ENCODE measurements around the gene KIF7. TPM values are rescaled to one million over a fixed set of nuclear protein-coding genes. Genes with fewer than 3 reads are reported as not detected.
A peak's percentile ranks its signal among the peaks of the same experiment; 100 is the strongest.

The KIF7 gene
- total RNA-seq, 2 donors from 2014 or later = 0.11 to 0.53 TPM

- H3K27ac Mint-ChIP-seq = no peak overlapping the region
- ATAC-seq (replicated peaks) = no peak
- no peak overlapping the region for H3K4me3 Mint-ChIP-seq
- no peaks in the 10 kb centered on the region for H3K4me1 Mint-ChIP-seq
- no peaks in the 10 kb centered on the region for H3K27me3 Mint-ChIP-seq
- H3K9me3 Mint-ChIP-seq = no peaks in the 10 kb centered on the region
- no peaks in the 10 kb centered on the region for H3K36me3 Mint-ChIP-seq (ENCODE audit: low read depth)
Observed at GRCh38 chr15:89677381-89677780, 22.1 kb upstream of the KIF7 start.

GRCh38 chr15:89675606-89676005, 20.3 kb upstream of the KIF7 start:
- H3K27me3 Mint-ChIP-seq = no peaks in the 10 kb centered on the region
- H3K4me1 Mint-ChIP-seq = no peaks in the 10 kb centered on the region
- no peaks in the 10 kb centered on the region for H3K36me3 Mint-ChIP-seq (ENCODE audit: low read depth)
- no peak overlapping the region for H3K27ac Mint-ChIP-seq
- no peak for ATAC-seq (replicated peaks)
- H3K4me3 Mint-ChIP-seq = no peak overlapping the region
- no peaks in the 10 kb centered on the region for H3K9me3 Mint-ChIP-seq

- H3K9me3 Mint-ChIP-seq = no peaks in the 10 kb centered on the region
- no peaks in the 10 kb centered on the region for H3K4me1 Mint-ChIP-seq
- no peaks in the 10 kb centered on the region for H3K36me3 Mint-ChIP-seq (ENCODE audit: low read depth)
- no peak overlapping the region for H3K27ac Mint-ChIP-seq
- no peak overlapping the region for H3K4me3 Mint-ChIP-seq
- no peaks in the 10 kb centered on the region for H3K27me3 Mint-ChIP-seq
- no peak for ATAC-seq (replicated peaks)
Observed at GRCh38 chr15:89674526-89674925, 19.3 kb upstream of the KIF7 start.

GRCh38 chr15:89673165-89673512, 17.9 kb upstream of the KIF7 start:
- ATAC-seq (replicated peaks) = no peak
- Mint-ChIP-seq H3K36me3 (ENCODE audit: low read depth) (no peaks in the 10 kb centered on the region), H3K4me1 (no peaks in the 10 kb centered on the region), H3K9me3 (no peaks in the 10 kb centered on the region), H3K27me3 (peaks cover under 1% of the 10 kb centered on the region), H3K27ac (no peak overlapping the region), H3K4me3 (no peak overlapping the region)

- no peak for ATAC-seq (replicated peaks)
- Mint-ChIP-seq H3K4me3 (no peak overlapping the region), H3K36me3 (ENCODE audit: low read depth) (no peaks in the 10 kb centered on the region), H3K27ac (no peak overlapping the region), H3K4me1 (no peaks in the 10 kb centered on the region), H3K9me3 (no peaks in the 10 kb centered on the region), H3K27me3 (peaks cover 6% of the 10 kb centered on the region)
Observed at GRCh38 chr15:89672221-89673164, 17.2 kb upstream of the KIF7 start.

- no peak overlapping the region for H3K4me3 Mint-ChIP-seq
- H3K27ac Mint-ChIP-seq = peak overlapping the region; percentile 7
- no peak for ATAC-seq (replicated peaks)
- H3K27me3 Mint-ChIP-seq = peaks cover 8% of the 10 kb centered on the region
- no peaks in the 10 kb centered on the region for H3K9me3 Mint-ChIP-seq
- no peaks in the 10 kb centered on the region for H3K36me3 Mint-ChIP-seq (ENCODE audit: low read depth)
- no peaks in the 10 kb centered on the region for H3K4me1 Mint-ChIP-seq
Observed at GRCh38 chr15:89671687-89672086, 16.4 kb upstream of the KIF7 start.

GRCh38 chr15:89670971-89671560, 15.8 kb upstream of the KIF7 start:
- Mint-ChIP-seq H3K27me3 (peaks cover 10% of the 10 kb centered on the region), H3K27ac (no peak overlapping the region), H3K4me3 (no peak overlapping the region), H3K9me3 (no peaks in the 10 kb centered on the region), H3K4me1 (no peaks in the 10 kb centered on the region), H3K36me3 (ENCODE audit: low read depth) (no peaks in the 10 kb centered on the region)
- no peak for ATAC-seq (replicated peaks)

- no peaks in the 10 kb centered on the region for H3K9me3 Mint-ChIP-seq
- no peak overlapping the region for H3K27ac Mint-ChIP-seq
- H3K36me3 Mint-ChIP-seq (ENCODE audit: low read depth) = no peaks in the 10 kb centered on the region
- no peak for ATAC-seq (replicated peaks)
- no peaks in the 10 kb centered on the region for H3K4me1 Mint-ChIP-seq
- no peak overlapping the region for H3K4me3 Mint-ChIP-seq
- peaks cover 12% of the 10 kb centered on the region for H3K27me3 Mint-ChIP-seq
Observed at GRCh38 chr15:89669941-89670340, 14.7 kb upstream of the KIF7 start.

- H3K4me3 Mint-ChIP-seq = no peak overlapping the region
- no peak overlapping the region for H3K27ac Mint-ChIP-seq
- H3K9me3 Mint-ChIP-seq = no peaks in the 10 kb centered on the region
- no peaks in the 10 kb centered on the region for H3K4me1 Mint-ChIP-seq
- no peaks in the 10 kb centered on the region for H3K36me3 Mint-ChIP-seq (ENCODE audit: low read depth)
- ATAC-seq (replicated peaks) = no peak
- peaks cover 18% of the 10 kb centered on the region for H3K27me3 Mint-ChIP-seq
Observed at GRCh38 chr15:89669309-89669865, 14.1 kb upstream of the KIF7 start.

- ATAC-seq (replicated peaks) = no peak
- Mint-ChIP-seq H3K27me3 (peaks cover 24% of the 10 kb centered on the region), H3K4me3 (no peak overlapping the region), H3K27ac (no peak overlapping the region), H3K9me3 (no peaks in the 10 kb centered on the region), H3K36me3 (ENCODE audit: low read depth) (no peaks in the 10 kb centered on the region), H3K4me1 (no peaks in the 10 kb centered on the region)
Observed at GRCh38 chr15:89668171-89668570, 12.9 kb upstream of the KIF7 start.

GRCh38 chr15:89667706-89667960, 12.4 kb upstream of the KIF7 start:
- H3K4me1 Mint-ChIP-seq = no peaks in the 10 kb centered on the region
- H3K27me3 Mint-ChIP-seq = peaks cover 24% of the 10 kb centered on the region
- H3K27ac Mint-ChIP-seq = no peak overlapping the region
- H3K4me3 Mint-ChIP-seq = no peak overlapping the region
- no peaks in the 10 kb centered on the region for H3K9me3 Mint-ChIP-seq
- no peaks in the 10 kb centered on the region for H3K36me3 Mint-ChIP-seq (ENCODE audit: low read depth)
- no peak for ATAC-seq (replicated peaks)

- H3K4me1 Mint-ChIP-seq = no peaks in the 10 kb centered on the region
- H3K36me3 Mint-ChIP-seq (ENCODE audit: low read depth) = no peaks in the 10 kb centered on the region
- H3K4me3 Mint-ChIP-seq = no peak overlapping the region
- no peak overlapping the region for H3K27ac Mint-ChIP-seq
- no peaks in the 10 kb centered on the region for H3K9me3 Mint-ChIP-seq
- no peak for ATAC-seq (replicated peaks)
- H3K27me3 Mint-ChIP-seq = peaks cover 28% of the 10 kb centered on the region
Observed at GRCh38 chr15:89666858-89667705, 11.8 kb upstream of the KIF7 start.

GRCh38 chr15:89666184-89666857, 11.1 kb upstream of the KIF7 start:
- H3K4me1 Mint-ChIP-seq = no peaks in the 10 kb centered on the region
- H3K9me3 Mint-ChIP-seq = no peaks in the 10 kb centered on the region
- H3K4me3 Mint-ChIP-seq = no peak overlapping the region
- H3K27ac Mint-ChIP-seq = no peak overlapping the region
- H3K27me3 Mint-ChIP-seq = peaks cover 28% of the 10 kb centered on the region
- H3K36me3 Mint-ChIP-seq (ENCODE audit: low read depth) = no peaks in the 10 kb centered on the region
- no peak for ATAC-seq (replicated peaks)

GRCh38 chr15:89665449-89666181, 10.3 kb upstream of the KIF7 start:
- H3K27ac Mint-ChIP-seq = no peak overlapping the region
- no peaks in the 10 kb centered on the region for H3K4me1 Mint-ChIP-seq
- peaks cover 33% of the 10 kb centered on the region for H3K27me3 Mint-ChIP-seq
- ATAC-seq (replicated peaks) = peak; percentile 69
- H3K4me3 Mint-ChIP-seq = no peak overlapping the region
- no peaks in the 10 kb centered on the region for H3K36me3 Mint-ChIP-seq (ENCODE audit: low read depth)
- no peaks in the 10 kb centered on the region for H3K9me3 Mint-ChIP-seq

All from activated T-helper 17 cell treated with anti-CD3 and anti-CD28 coated beads, Interleukin-2, amount 50 U/mL, for 72 hours (primary cell).